ENCODE measurements around the gene SOX15.

The SOX15 gene

DNA sequence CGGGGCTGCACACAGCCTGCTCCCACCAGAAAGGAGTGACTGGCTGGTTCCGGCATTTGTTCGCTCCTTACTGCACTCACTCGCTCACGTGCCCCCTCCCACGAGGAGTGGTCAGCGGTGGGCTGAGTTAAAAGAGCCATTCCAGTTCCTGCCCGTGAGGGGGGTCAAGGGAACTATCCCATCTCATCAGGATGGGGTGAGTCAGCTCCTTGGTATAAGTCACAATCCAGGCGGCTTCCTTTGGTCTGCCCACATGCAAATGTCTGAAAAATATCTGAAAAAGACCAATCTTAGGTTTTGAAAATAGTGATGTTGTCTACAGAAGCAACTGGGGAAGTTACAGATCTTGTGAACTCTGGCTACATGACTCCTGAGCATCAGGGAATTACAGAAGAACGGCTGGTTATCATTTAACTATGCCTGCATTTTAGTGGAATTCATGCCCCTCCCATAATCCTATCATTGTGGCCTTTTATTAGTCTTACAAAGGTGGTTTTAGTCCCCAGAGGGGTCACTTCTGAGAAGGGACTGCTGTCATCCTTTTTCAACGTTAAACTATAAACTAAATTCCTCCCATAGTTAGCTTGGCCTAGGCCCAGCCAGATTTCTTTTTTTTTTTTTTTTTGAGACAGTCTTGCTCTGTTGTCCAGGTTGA is 50.9 kb downstream of the SOX15 start:
- no peak overlapping the region for H3K9ac ChIP-seq (ENCODE audit: low read length)
- H3K27ac ChIP-seq (ENCODE audit: low read depth, low read length) = no peak overlapping the region
- no peaks in the 10 kb centered on the region for H3K27me3 ChIP-seq (ENCODE audit: control insufficient read depth, insufficient read depth, low read length)
- no peak overlapping the region for H3K4me3 ChIP-seq (ENCODE audit: low read length)
- no peaks in the 10 kb centered on the region for H3K36me3 ChIP-seq (ENCODE audit: control insufficient read depth, insufficient read depth, low read length)
- no peaks in the 10 kb centered on the region for H3K4me1 ChIP-seq (ENCODE audit: control insufficient read depth, insufficient read depth, low read length)
